Retinal pigment epithelial cell (primary cell): ENCODE results near the gene ARSK.

Experiments
- DNase-seq: peaks from one replicate; pipeline ENCODE4 v3.0.0-alpha.2; 2010; ENCODE audit warnings: low read depth
- H3K4me3 ChIP-seq: 2 replicates; pipeline ENCODE4 v1.5.1; 2011; ENCODE audit warnings: mild to moderate bottlenecking, low read length, control low read depth, moderate library complexity
- CTCF ChIP-seq: conservative IDR thresholded peaks from 2 replicates; pipeline ENCODE4 v1.5.1; 2011; ENCODE audit warnings: low read depth, low read length, control low read depth, inconsistent platforms

Gene ARSK

GRCh38 chr5:95524423-95524822 lies 30.5 kb upstream of the ARSK start:
- H3K4me3 ChIP-seq, result no peak overlapping the region
- no peak for TF ChIP-seq CTCF
- DNase-seq, result no peak

- no peak for DNase-seq
- no peak overlapping the region for H3K4me3 ChIP-seq
- no peak for TF ChIP-seq CTCF
Observed at GRCh38 chr5:95526871-95527270, 28.0 kb upstream of the ARSK start.

GRCh38 chr5:95528565-95528964 lies 26.3 kb upstream of the ARSK start:
- DNase-seq, result no peak
- no peak for TF ChIP-seq CTCF
- no peak overlapping the region for H3K4me3 ChIP-seq

GRCh38 chr5:95530416-95530815 lies 24.5 kb upstream of the ARSK start:
- TF ChIP-seq CTCF, result no peak
- DNase-seq, result no peak
- H3K4me3 ChIP-seq, result no peak overlapping the region

GRCh38 chr5:95531491-95531890 lies 23.4 kb upstream of the ARSK start:
- no peak for TF ChIP-seq CTCF
- no peak for DNase-seq
- no peak overlapping the region for H3K4me3 ChIP-seq

GRCh38 chr5:95532415-95532814 lies 22.5 kb upstream of the ARSK start:
- no peak overlapping the region for H3K4me3 ChIP-seq
- TF ChIP-seq CTCF, result no peak
- no peak for DNase-seq

- DNase-seq, result no peak
- no peak overlapping the region for H3K4me3 ChIP-seq
- no peak for TF ChIP-seq CTCF
Observed at GRCh38 chr5:95533106-95533505, 21.8 kb upstream of the ARSK start.
